ENCODE data around the gene FAM117B.

FAM117B gene

DNA sequence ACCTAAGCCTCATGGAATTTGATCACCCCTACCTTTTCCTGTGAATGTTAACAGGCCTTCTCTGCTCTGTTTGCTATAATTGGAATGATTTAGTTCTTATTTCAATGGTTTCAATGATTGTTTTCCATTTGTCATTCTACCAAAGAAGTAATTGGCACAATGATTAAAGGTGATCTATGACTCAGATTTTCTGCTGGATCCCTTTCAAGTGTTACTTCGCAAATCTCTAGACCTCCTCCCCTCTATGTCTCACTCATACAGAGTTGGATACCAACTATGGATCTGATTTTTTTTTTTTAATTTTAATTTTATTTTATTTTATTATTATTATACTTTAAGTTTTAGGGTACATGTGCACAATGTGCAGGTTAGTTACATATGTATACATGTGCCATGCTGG lies 29.6 kb upstream of the FAM117B start:
- no peaks in the 10 kb centered on the region for H3K36me3 ChIP-seq (ENCODE audit: insufficient read depth, low read length)
- H3K4me1 ChIP-seq (ENCODE audit: insufficient read depth, low read length): no peaks in the 10 kb centered on the region
- no peak overlapping the region for H3K27ac ChIP-seq (ENCODE audit: low read length)
- no peak for ATAC-seq (ENCODE audit: insufficient read depth, low read depth)
- TF ChIP-seq, protein P1, sequence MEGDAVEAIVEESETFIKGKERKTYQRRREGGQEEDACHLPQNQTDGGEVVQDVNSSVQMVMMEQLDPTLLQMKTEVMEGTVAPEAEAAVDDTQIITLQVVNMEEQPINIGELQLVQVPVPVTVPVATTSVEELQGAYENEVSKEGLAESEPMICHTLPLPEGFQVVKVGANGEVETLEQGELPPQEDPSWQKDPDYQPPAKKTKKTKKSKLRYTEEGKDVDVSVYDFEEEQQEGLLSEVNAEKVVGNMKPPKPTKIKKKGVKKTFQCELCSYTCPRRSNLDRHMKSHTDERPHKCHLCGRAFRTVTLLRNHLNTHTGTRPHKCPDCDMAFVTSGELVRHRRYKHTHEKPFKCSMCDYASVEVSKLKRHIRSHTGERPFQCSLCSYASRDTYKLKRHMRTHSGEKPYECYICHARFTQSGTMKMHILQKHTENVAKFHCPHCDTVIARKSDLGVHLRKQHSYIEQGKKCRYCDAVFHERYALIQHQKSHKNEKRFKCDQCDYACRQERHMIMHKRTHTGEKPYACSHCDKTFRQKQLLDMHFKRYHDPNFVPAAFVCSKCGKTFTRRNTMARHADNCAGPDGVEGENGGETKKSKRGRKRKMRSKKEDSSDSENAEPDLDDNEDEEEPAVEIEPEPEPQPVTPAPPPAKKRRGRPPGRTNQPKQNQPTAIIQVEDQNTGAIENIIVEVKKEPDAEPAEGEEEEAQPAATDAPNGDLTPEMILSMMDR (IDR thresholded peaks at IDR 0.05; ENCODE audit: borderline replicate concordance, extremely low read depth, low read length, poor library complexity, severe bottlenecking): no peak
- TF ChIP-seq EZH2 (IDR thresholded peaks at IDR 0.05; ENCODE audit: borderline replicate concordance, low read depth, low read length, severe bottlenecking): no peak
- no peak overlapping the region for H3K4me3 ChIP-seq (ENCODE audit: low read depth in 1 of 2, low read length in 2 of 2)
- no peak overlapping the region for H3K9ac ChIP-seq (ENCODE audit: low read depth, low read length)
- H3K4me2 ChIP-seq (ENCODE audit: insufficient read depth, low read length): no peak overlapping the region
- H3K79me2 ChIP-seq (ENCODE audit: insufficient read depth, low read length): no peaks in the 10 kb centered on the region
- no peaks in the 10 kb centered on the region for H3K9me3 ChIP-seq (ENCODE audit: insufficient read depth, low read length, severe bottlenecking)
- H4K20me1 ChIP-seq (ENCODE audit: insufficient read depth, low read length): no peaks in the 10 kb centered on the region
- DNase-seq: no peak
- no peaks in the 10 kb centered on the region for H3K27me3 ChIP-seq (ENCODE audit: insufficient read depth, low read length, poor library complexity)
- no peak overlapping the region for H2AFZ ChIP-seq (ENCODE audit: low read depth, low read length)

DNA sequence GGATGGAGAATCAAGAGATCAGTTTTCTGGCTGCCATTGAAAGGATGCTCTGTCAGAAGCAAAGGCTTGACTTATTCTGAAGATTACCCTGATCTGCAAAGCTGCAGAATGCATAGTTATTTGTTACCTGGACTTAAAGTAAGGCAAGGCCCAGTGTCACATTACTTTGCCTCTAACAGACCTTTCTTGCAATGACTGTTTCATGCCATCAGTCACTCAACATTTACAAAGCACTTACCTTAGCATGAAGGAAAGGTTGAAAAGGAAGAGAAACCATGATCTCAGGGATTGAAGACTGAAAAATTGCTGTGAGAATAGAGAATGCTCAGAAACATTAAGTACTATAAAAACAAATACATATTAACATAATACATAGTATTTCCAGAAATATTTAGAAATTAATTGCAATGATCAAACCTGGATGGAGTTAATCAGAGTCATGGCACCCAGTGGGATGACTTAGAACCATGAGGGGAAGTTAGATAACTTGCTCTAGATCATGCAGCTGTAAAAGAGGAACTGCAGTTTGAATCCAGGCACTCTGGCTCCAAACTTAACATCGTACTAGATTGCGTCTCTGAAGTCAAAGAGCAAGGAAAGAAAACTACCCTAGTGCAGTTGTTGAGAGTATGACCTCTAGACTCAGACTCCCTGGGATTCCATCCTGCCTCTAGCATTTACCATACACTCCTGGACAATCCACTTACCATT lies 26.5 kb upstream of the FAM117B start:
- H3K27ac ChIP-seq (ENCODE audit: low read length): no peak overlapping the region

DNA sequence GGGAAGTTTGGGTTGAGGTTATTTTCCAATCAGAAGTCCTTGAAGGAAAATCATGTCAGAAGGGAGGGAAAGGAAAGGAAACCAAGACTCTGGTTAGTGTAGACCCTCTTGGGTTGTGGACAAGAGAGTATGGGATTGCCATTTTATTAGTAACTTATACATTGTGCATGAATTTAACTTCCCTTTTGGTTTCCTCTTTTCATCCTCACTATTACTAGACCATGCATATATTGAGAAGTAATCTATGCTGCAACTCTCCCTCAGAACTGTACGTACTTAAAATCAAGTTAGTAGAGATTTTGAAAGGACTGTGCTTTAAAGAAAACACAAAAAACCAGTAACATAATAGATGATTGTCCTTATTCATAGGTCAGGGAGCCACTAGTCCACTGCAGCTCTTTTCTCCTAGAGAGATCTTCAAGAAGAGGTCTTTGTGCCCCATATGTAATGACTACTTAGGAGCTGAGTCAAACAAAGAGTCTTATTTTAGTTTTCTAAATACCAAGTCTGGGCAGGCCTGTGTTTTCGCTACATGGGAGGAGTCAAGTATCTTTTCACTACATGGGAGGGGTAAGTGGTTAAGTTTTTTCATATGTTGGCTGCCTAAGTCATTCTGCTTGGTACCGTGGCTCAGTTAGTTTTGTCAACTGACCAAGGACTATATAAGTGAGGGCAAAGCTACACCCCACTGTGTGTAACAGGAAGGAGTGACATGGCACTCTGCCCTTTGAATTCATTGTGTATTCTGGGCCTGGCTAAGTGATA lies 25.2 kb upstream of the FAM117B start:
- H3K79me2 ChIP-seq (ENCODE audit: insufficient read depth, low read length): no peaks in the 10 kb centered on the region
- no peak overlapping the region for H3K27ac ChIP-seq (ENCODE audit: low read length)
- no peak overlapping the region for H3K4me2 ChIP-seq (ENCODE audit: insufficient read depth, low read length)
- no peaks in the 10 kb centered on the region for H3K4me1 ChIP-seq (ENCODE audit: insufficient read depth, low read length)
- H3K4me3 ChIP-seq (ENCODE audit: low read depth in 1 of 2, low read length in 2 of 2): no peak overlapping the region
- TF ChIP-seq, protein P1 (IDR thresholded peaks at IDR 0.05; ENCODE audit: borderline replicate concordance, extremely low read depth, low read length, poor library complexity, severe bottlenecking): no peak
- no peak for TF ChIP-seq EZH2 (IDR thresholded peaks at IDR 0.05; ENCODE audit: borderline replicate concordance, low read depth, low read length, severe bottlenecking)
- no peaks in the 10 kb centered on the region for H4K20me1 ChIP-seq (ENCODE audit: insufficient read depth, low read length)
- H3K9me3 ChIP-seq (ENCODE audit: insufficient read depth, low read length, severe bottlenecking): no peaks in the 10 kb centered on the region
- H3K27me3 ChIP-seq (ENCODE audit: insufficient read depth, low read length, poor library complexity): no peaks in the 10 kb centered on the region
- DNase-seq (no peak), ATAC-seq (ENCODE audit: insufficient read depth, low read depth) (no peak)
- no peak overlapping the region for H3K9ac ChIP-seq (ENCODE audit: low read depth, low read length)
- no peak overlapping the region for H2AFZ ChIP-seq (ENCODE audit: low read depth, low read length)
- no peaks in the 10 kb centered on the region for H3K36me3 ChIP-seq (ENCODE audit: insufficient read depth, low read length)

More for the DNA sequence above, 26.5 kb upstream of the FAM117B start:
- H3K4me3 ChIP-seq (ENCODE audit: low read depth in 1 of 2, low read length in 2 of 2): no peak overlapping the region
- no peaks in the 10 kb centered on the region for H3K27me3 ChIP-seq (ENCODE audit: insufficient read depth, low read length, poor library complexity)
- H3K79me2 ChIP-seq (ENCODE audit: insufficient read depth, low read length): no peaks in the 10 kb centered on the region
- TF ChIP-seq, protein P1 (IDR thresholded peaks at IDR 0.05; ENCODE audit: borderline replicate concordance, extremely low read depth, low read length, poor library complexity, severe bottlenecking): no peak
- no peak for TF ChIP-seq EZH2 (IDR thresholded peaks at IDR 0.05; ENCODE audit: borderline replicate concordance, low read depth, low read length, severe bottlenecking)
- no peaks in the 10 kb centered on the region for H4K20me1 ChIP-seq (ENCODE audit: insufficient read depth, low read length)
- H3K36me3 ChIP-seq (ENCODE audit: insufficient read depth, low read length): no peaks in the 10 kb centered on the region
- no peaks in the 10 kb centered on the region for H3K4me1 ChIP-seq (ENCODE audit: insufficient read depth, low read length)
- DNase-seq (no peak), ATAC-seq (ENCODE audit: insufficient read depth, low read depth) (no peak)
- H3K4me2 ChIP-seq (ENCODE audit: insufficient read depth, low read length): no peak overlapping the region
- no peaks in the 10 kb centered on the region for H3K9me3 ChIP-seq (ENCODE audit: insufficient read depth, low read length, severe bottlenecking)
- no peak overlapping the region for H3K9ac ChIP-seq (ENCODE audit: low read depth, low read length)
- H2AFZ ChIP-seq (ENCODE audit: low read depth, low read length): no peak overlapping the region
